Spleen (tissue), 7 donors: ENCODE results near the gene MYBPC3.

Source experiments
- POLR2A ChIP-seq, 3 donors: fragments of 450-650 bp; IDR thresholded peaks; one replicate each; pipeline ENCODE4 v1.5.1; 2017; ENCODE audit warnings: antibody characterized with exemption in 3 of 3, mild to moderate bottlenecking in 1 of 3
- POLR2AphosphoS5 ChIP-seq, 3 donors: sonication (generic); formaldehyde crosslinking; IDR thresholded peaks; one replicate each; pipeline ENCODE4 v1.5.1; 2017; ENCODE audit warnings: antibody characterized with exemption in 3 of 3
- TF ChIP-seq, protein P1 (sequence below), 11 experiments: fragments of 200-600 bp in 7 of 11; fragments of 450-650 bp in 4 of 11; sonication (generic) in 4 of 11; IDR thresholded peaks in 8 of 11; conservative IDR thresholded peaks in 3 of 11; 1 replicate in 7 of 11; 2 replicates in 4 of 11; pipeline versions ENCODE4 v1.4.0 to v1.8.0; 2016 to 2021; ENCODE audit warnings: antibody characterized with exemption in 11 of 11, inconsistent platforms in 4 of 11, mild to moderate bottlenecking in 1 of 11
- donor health status: DM: no; HTN: no; CAD: no; lungs with moderate emphysema.
- donor health status: DM: no; HTN: no; CAD: no.
- donor health status: DM: no; HTN: no; CAD: no.

DNA sequence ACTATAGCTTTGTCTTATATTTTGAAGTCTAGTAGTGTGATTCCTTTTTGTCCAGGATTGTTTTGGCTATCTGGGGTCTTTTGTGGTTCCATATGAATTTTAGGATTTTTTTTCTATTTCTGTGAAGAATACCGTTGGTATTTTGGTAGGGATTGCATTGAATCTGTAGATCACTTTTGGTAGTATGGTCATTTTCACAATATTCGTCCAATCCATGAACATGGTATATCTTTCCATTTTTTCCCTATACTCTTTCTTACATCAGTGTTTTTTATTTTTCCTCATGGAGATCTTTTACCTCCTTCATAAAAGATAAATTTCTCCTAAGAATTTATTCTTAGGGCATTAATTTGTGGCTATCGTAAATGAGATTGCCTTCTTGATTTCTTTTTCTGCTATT is 53.4 kb downstream of the MYBPC3 start:
- TF ChIP-seq, protein P1, sequence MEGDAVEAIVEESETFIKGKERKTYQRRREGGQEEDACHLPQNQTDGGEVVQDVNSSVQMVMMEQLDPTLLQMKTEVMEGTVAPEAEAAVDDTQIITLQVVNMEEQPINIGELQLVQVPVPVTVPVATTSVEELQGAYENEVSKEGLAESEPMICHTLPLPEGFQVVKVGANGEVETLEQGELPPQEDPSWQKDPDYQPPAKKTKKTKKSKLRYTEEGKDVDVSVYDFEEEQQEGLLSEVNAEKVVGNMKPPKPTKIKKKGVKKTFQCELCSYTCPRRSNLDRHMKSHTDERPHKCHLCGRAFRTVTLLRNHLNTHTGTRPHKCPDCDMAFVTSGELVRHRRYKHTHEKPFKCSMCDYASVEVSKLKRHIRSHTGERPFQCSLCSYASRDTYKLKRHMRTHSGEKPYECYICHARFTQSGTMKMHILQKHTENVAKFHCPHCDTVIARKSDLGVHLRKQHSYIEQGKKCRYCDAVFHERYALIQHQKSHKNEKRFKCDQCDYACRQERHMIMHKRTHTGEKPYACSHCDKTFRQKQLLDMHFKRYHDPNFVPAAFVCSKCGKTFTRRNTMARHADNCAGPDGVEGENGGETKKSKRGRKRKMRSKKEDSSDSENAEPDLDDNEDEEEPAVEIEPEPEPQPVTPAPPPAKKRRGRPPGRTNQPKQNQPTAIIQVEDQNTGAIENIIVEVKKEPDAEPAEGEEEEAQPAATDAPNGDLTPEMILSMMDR (IDR thresholded peaks at IDR 0.05 in 8 of 11, conservative IDR thresholded peaks at IDR 0.05 in 3 of 11): no peak
- TF ChIP-seq POLR2A (IDR thresholded peaks at IDR 0.05) (no peak), POLR2AphosphoS5 (IDR thresholded peaks at IDR 0.05) (no peak)
